Inflammatory macrophage treated with lipopolysaccharide for 4 hours (primary cell): Measurements from ENCODE around the gene PADI3.
A peak's percentile ranks its signal among the peaks of the same experiment; 100 is the strongest.
"Not testable (repeated sequence)": the region's sequence is repeated elsewhere in the genome, so short reads cannot be mapped to it uniquely, and the experiment has no call there.

ENCODE experiments used
- DNase-seq: peaks from one replicate; pipeline ENCODE4 v3.0.0-alpha.2; 2020

Gene PADI3

GRCh38 chr1:17215545-17215890, 33.4 kb upstream of the PADI3 start:
- DNase-seq = no peak

- no peak for DNase-seq
Observed at GRCh38 chr1:17216078-17216477, 32.8 kb upstream of the PADI3 start.

GRCh38 chr1:17217607-17218006, 31.3 kb upstream of the PADI3 start:
- no peak for DNase-seq

GRCh38 chr1:17218939-17219338, 30.0 kb upstream of the PADI3 start:
- no peak for DNase-seq

- no peak for DNase-seq
Observed at GRCh38 chr1:17220287-17220686, 28.6 kb upstream of the PADI3 start.

- DNase-seq = no peak
Observed at GRCh38 chr1:17222557-17222956, 26.3 kb upstream of the PADI3 start.

GRCh38 chr1:17224434-17224833, 24.5 kb upstream of the PADI3 start:
- no peak for DNase-seq

- no peak for DNase-seq
Observed at GRCh38 chr1:17225140-17225539, 23.8 kb upstream of the PADI3 start.

GRCh38 chr1:17227358-17227915, 21.5 kb upstream of the PADI3 start:
- DNase-seq = no peak

GRCh38 chr1:17228619-17229018, 20.3 kb upstream of the PADI3 start:
- DNase-seq = no peak

- DNase-seq = no peak
Observed at GRCh38 chr1:17229379-17229778, 19.5 kb upstream of the PADI3 start.

GRCh38 chr1:17230106-17230505, 18.8 kb upstream of the PADI3 start:
- no peak for DNase-seq

GRCh38 chr1:17230671-17231310, 18.1 kb upstream of the PADI3 start:
- DNase-seq = peak; percentile 34

- no peak for DNase-seq
Observed at GRCh38 chr1:17232759-17233661, 15.9 kb upstream of the PADI3 start.

GRCh38 chr1:17233675-17234320, 15.1 kb upstream of the PADI3 start:
- DNase-seq = peak; percentile 84

GRCh38 chr1:17234405-17234804, 14.5 kb upstream of the PADI3 start:
- DNase-seq = no peak

GRCh38 chr1:17235135-17235885, 13.6 kb upstream of the PADI3 start:
- DNase-seq = no peak

GRCh38 chr1:17236779-17237560, 11.9 kb upstream of the PADI3 start:
- peak; percentile 85 for DNase-seq

- no peak for DNase-seq
Observed at GRCh38 chr1:17237561-17237903, 11.4 kb upstream of the PADI3 start.

GRCh38 chr1:17239420-17239819, 9.5 kb upstream of the PADI3 start:
- DNase-seq = peak; percentile 60

GRCh38 chr1:17241011-17241779, 7.7 kb upstream of the PADI3 start:
- not testable (repeated sequence) for DNase-seq

GRCh38 chr1:17241780-17242074, 7.2 kb upstream of the PADI3 start:
- not testable (repeated sequence) for DNase-seq
